Transverse colon (tissue), 3 donors: ENCODE results near the gene WDR64.

Experiments
- CTCF ChIP-seq, 5 experiments: fragments of 200-600 bp in 3 of 5; fragments of 450-650 bp in 2 of 5; sonication (generic) in 3 of 5; IDR thresholded peaks; 1 replicate in 2 of 5; 2 replicates in 3 of 5; pipeline ENCODE4 v1.5.1; 2016 to 2017; ENCODE audit warnings: antibody characterized with exemption in 5 of 5, inconsistent platforms in 3 of 5, mild to moderate bottlenecking in 2 of 5, moderate library complexity in 1 of 5
- POLR2A ChIP-seq: fragments of 450-650 bp; IDR thresholded peaks from one replicate; pipeline ENCODE4 v1.6.1; 2016; ENCODE audit warnings: antibody characterized with exemption, mild to moderate bottlenecking, moderate library complexity

GRCh38 chr1:241848686-241849344 lies 196.7 kb downstream of the WDR64 start:
- TF ChIP-seq CTCF (IDR thresholded peaks at IDR 0.05) (no peak), POLR2A (no peak)
